Neural progenitor cell (in vitro differentiated cells): ENCODE data around the gene HOXD13. TPM values are rescaled to one million over a fixed set of nuclear protein-coding genes. Genes with fewer than 3 reads are reported as not detected.

Source experiments
- DNase-seq: peaks from one replicate; pipeline ENCODE4 v3.0.0-alpha.2; 2016; ENCODE audit warnings: low spot score
- H2AFZ ChIP-seq: fragments of 200-600 bp; sonication (generic); replicated peaks from 2 replicates; pipeline ENCODE4 v1.6.1; 2016; ENCODE audit warnings: antibody characterized with exemption
- H3F3A ChIP-seq: fragments of 200-600 bp; sonication (generic); 2 replicates; pipeline ENCODE4 v1.6.1; 2016; ENCODE audit warnings: antibody characterized with exemption, low read depth
- H3K27ac ChIP-seq: fragments of 200-600 bp; sonication (generic); 2 replicates; pipeline ENCODE4 v1.5.1; 2016; ENCODE audit warnings: mild to moderate bottlenecking
- H3K27me3 ChIP-seq: fragments of 200-600 bp; sonication (generic); 2 replicates; pipeline ENCODE4 v1.6.1; 2016; ENCODE audit warnings: mild to moderate bottlenecking, moderate library complexity
- H3K36me3 ChIP-seq: fragments of 200-600 bp; sonication (generic); 2 replicates; pipeline ENCODE4 v1.5.1; 2016
- H3K4me1 ChIP-seq: fragments of 200-600 bp; sonication (generic); 2 replicates; pipeline ENCODE4 v1.6.1; 2016; ENCODE audit warnings: mixed run types
- H3K4me2 ChIP-seq: fragments of 200-600 bp; sonication (generic); 2 replicates; pipeline ENCODE4 v1.6.1; 2016
- H3K4me3 ChIP-seq: fragments of 200-600 bp; sonication (generic); 2 replicates; pipeline ENCODE4 v1.5.1; 2016
- H3K79me2 ChIP-seq: fragments of 200-600 bp; sonication (generic); 2 replicates; pipeline ENCODE4 v1.6.1; 2016; ENCODE audit warnings: low read depth
- H3K9ac ChIP-seq: fragments of 200-600 bp; sonication (generic); 2 replicates; pipeline ENCODE4 v1.6.1; 2016
- H3K9me3 ChIP-seq: fragments of 200-600 bp; sonication (generic); 2 replicates; pipeline ENCODE4 v1.5.1; 2016; ENCODE audit warnings: low read depth
- H4K20me1 ChIP-seq: fragments of 200-600 bp; sonication (generic); 2 replicates; pipeline ENCODE4 v1.6.1; 2016; ENCODE audit warnings: low read depth
- H3K27ac Mint-ChIP-seq: 3 replicates; pipeline ENCODE4 v1.8.0; 2021; ENCODE audit warnings: mixed read lengths
- H3K27me3 Mint-ChIP-seq: 2 replicates; pipeline ENCODE4 v1.8.0; 2022; ENCODE audit warnings: low read depth, mild to moderate bottlenecking, inconsistent platforms, moderate library complexity, mixed read lengths; ENCODE audit not compliant: insufficient read depth
- H3K36me3 Mint-ChIP-seq: 3 replicates; pipeline ENCODE4 v1.8.0; 2021; ENCODE audit warnings: mixed read lengths
- H3K4me1 Mint-ChIP-seq: 3 replicates; pipeline ENCODE4 v1.8.0; 2021; ENCODE audit warnings: mixed read lengths
- H3K4me3 Mint-ChIP-seq: 3 replicates; pipeline ENCODE4 v1.8.0; 2021; ENCODE audit warnings: mild to moderate bottlenecking, moderate library complexity, mixed read lengths
- H3K9me3 Mint-ChIP-seq: 3 replicates; pipeline ENCODE4 v1.8.0; 2020; ENCODE audit warnings: mixed read lengths
- CTCF ChIP-seq: fragments of 200-600 bp; sonication (generic); IDR thresholded peaks from 2 replicates; pipeline ENCODE4 v1.5.1; 2017; ENCODE audit warnings: antibody characterized with exemption, mild to moderate bottlenecking
- EZH2 ChIP-seq: fragments of 200-600 bp; sonication (generic); IDR thresholded peaks from 2 replicates; pipeline ENCODE4 v1.6.1; 2017; ENCODE audit warnings: antibody characterized with exemption, mild to moderate bottlenecking, moderate library complexity
- EZH2phosphoT487 ChIP-seq: fragments of 200-600 bp; sonication (generic); IDR thresholded peaks from 2 replicates; pipeline ENCODE4 v1.6.1; 2017; ENCODE audit warnings: antibody characterized with exemption
- total RNA-seq: library from RNA; depleted of rRNA; stranded (reverse); fragments of >200 nt; gene quantifications from 2 replicates; pipeline ENCODE4 v1.2.3, GENCODE V29; 2015; ENCODE audit warnings: low replicate concordance

Gene HOXD13
- total RNA-seq, 1 donor from 2014 or later: not detected

- Histone ChIP-seq H2AFZ (no peak overlapping the region), H3K4me1 (no peaks in the 10 kb centered on the region), H3K36me3 (no peaks in the 10 kb centered on the region), H3F3A (no peaks in the 10 kb centered on the region), H3K4me3 (no peak overlapping the region), H3K9ac (no peak overlapping the region), H4K20me1 (peaks cover 95% of the 10 kb centered on the region), H3K27ac (no peak overlapping the region), H3K4me2 (no peak overlapping the region), H3K27me3 (peaks cover 100% of the 10 kb centered on the region), H3K9me3 (no peaks in the 10 kb centered on the region), H3K79me2 (no peaks in the 10 kb centered on the region)
- Mint-ChIP-seq H3K27ac (no peak overlapping the region), H3K36me3 (no peaks in the 10 kb centered on the region), H3K27me3 (peaks cover 86% of the 10 kb centered on the region), H3K4me3 (no peak overlapping the region), H3K4me1 (peaks cover 15% of the 10 kb centered on the region), H3K9me3 (peaks cover 10% of the 10 kb centered on the region)
- TF ChIP-seq CTCF (no peak), EZH2phosphoT487 (peak; percentile 94), EZH2 (peak; percentile 98)
- DNase-seq: no peak
Measured at GRCh38 chr2:176104316-176105077, 12.0 kb downstream of the HOXD13 start.

- Mint-ChIP-seq H3K36me3 (no peaks in the 10 kb centered on the region), H3K9me3 (peaks cover 13% of the 10 kb centered on the region), H3K27me3 (peaks cover 88% of the 10 kb centered on the region), H3K27ac (no peak overlapping the region), H3K4me3 (no peak overlapping the region), H3K4me1 (peaks cover 15% of the 10 kb centered on the region)
- Histone ChIP-seq H3K9ac (no peak overlapping the region), H3K4me1 (no peaks in the 10 kb centered on the region), H3K79me2 (no peaks in the 10 kb centered on the region), H4K20me1 (peaks cover 96% of the 10 kb centered on the region), H3F3A (no peaks in the 10 kb centered on the region), H3K27ac (no peak overlapping the region), H3K9me3 (no peaks in the 10 kb centered on the region), H3K36me3 (no peaks in the 10 kb centered on the region), H3K4me2 (no peak overlapping the region), H3K4me3 (no peak overlapping the region), H3K27me3 (peaks cover 100% of the 10 kb centered on the region), H2AFZ (no peak overlapping the region)
- DNase-seq: no peak
- TF ChIP-seq EZH2 (peak; percentile 92), EZH2phosphoT487 (peak; percentile 85), CTCF (no peak)
Measured at GRCh38 chr2:176105078-176105729, 12.7 kb downstream of the HOXD13 start.

GRCh38 chr2:176105730-176106580, 13.4 kb downstream of the HOXD13 start:
- no peak overlapping the region for H3K9ac ChIP-seq
- Mint-ChIP-seq H3K36me3 (no peaks in the 10 kb centered on the region), H3K9me3 (peaks cover 13% of the 10 kb centered on the region), H3K27ac (no peak overlapping the region), H3K4me3 (peak overlapping the region; percentile 65), H3K27me3 (peaks cover 87% of the 10 kb centered on the region), H3K4me1 (peaks cover 15% of the 10 kb centered on the region)
- TF ChIP-seq CTCF (no peak), EZH2phosphoT487 (no peak), EZH2 (no peak)
- H3K27me3 ChIP-seq: peaks cover 100% of the 10 kb centered on the region
- no peak overlapping the region for H2AFZ ChIP-seq
- no peaks in the 10 kb centered on the region for H3F3A ChIP-seq
- H3K4me2 ChIP-seq: peak overlapping the region; percentile 62
- no peaks in the 10 kb centered on the region for H3K4me1 ChIP-seq
- no peak overlapping the region for H3K4me3 ChIP-seq
- DNase-seq: no peak
- H4K20me1 ChIP-seq: peaks cover 96% of the 10 kb centered on the region
- no peaks in the 10 kb centered on the region for H3K9me3 ChIP-seq
- H3K36me3 ChIP-seq: no peaks in the 10 kb centered on the region
- no peak overlapping the region for H3K27ac ChIP-seq
- no peaks in the 10 kb centered on the region for H3K79me2 ChIP-seq
